DMS53 treated with DMSO at 0.1 percent for 48 hours (cell line): Measurements from ENCODE around the gene TSPAN15.
A peak's percentile ranks its signal among the peaks of the same experiment; 100 is the strongest.

ENCODE experiments used
- DNase-seq: peaks from one replicate; lab custom pipeline; 2025; ENCODE audit not compliant: unreplicated experiment; lab: John Stamatoyannopoulos, UW

Gene TSPAN15

GRCh38 chr10:69499726-69500689, 48.7 kb downstream of the TSPAN15 start:
- DNase-seq, result no peak

- DNase-seq, result no peak
These were observed 49.7 kb downstream of the TSPAN15 start for GRCh38 chr10:69500864-69501468.

DNA sequence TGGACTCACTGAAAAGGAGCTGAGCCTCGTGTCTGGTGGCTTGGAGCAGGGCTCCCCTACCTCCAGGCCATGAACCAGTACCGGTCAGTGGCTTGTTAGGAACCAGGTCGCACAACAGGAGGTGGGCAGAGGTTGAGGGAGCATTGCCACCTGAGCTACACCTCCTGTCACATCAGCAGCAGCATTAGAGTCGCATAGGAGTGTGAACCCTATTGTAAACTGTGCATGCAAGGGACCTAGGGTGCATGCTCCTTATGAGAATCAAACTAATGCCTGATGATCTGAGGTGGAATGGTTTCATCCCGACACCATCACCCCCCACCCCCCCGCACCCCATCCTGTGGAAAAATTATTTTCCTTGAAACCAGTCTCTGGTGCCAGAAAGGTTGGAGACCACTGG, 50.4 kb downstream of the TSPAN15 start:
- DNase-seq, result no peak

DNA sequence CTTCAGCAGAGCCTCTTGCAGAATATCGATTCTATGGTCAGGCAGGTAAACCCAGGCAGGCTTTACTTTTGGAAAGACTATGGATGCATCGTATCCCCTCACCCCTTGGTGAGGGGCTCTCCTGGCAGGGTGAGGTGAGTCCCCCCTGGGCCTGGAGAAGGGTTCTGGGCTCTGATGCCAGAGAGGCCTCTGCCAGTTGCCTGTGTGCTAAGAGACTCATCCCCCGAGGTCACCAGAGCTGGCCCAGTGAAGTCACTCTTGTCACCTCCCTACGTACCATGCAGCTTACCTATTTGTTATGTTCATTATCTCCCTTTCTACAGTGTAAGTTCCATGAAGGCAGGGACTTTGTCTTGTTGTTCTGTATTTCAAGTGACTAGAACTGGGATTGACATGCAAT, 51.3 kb downstream of the TSPAN15 start:
- DNase-seq, result no peak

- DNase-seq, result no peak
These were observed 52.0 kb downstream of the TSPAN15 start for GRCh38 chr10:69503001-69503895.

GRCh38 chr10:69503896-69504265, 52.6 kb downstream of the TSPAN15 start:
- no peak for DNase-seq

DNA sequence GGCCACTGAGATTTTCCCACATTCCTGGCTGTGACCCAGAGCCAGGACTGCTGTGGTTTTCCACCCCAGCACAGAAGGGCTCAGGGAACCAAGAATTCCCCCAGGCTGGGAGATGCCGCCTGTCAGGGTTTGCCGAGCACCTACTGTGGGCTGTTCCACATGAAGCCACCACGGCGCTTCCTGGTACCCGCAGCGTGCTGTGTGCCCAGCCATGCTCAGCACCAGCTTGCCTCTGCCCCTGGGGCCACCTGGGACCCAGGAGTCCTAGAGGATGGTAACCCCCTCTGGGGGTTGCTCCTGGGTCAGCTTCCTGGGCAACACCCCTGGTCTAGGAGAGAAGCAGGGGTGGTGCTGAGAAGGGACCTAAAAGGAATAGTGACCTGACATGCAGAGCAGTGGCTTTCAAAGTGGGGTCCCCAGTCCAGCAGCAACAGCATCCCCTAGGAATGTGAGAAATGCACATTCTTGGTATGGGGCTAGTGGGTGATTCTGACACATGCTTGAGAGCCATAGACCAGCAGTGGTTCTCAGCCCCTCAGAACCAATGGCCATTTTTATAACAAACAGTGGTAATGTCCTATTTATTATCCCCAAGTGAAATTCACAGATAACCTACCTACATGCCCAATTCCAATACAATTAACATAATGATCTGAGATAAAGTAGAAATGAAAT, 53.4 kb downstream of the TSPAN15 start:
- DNase-seq, result no peak

DNA sequence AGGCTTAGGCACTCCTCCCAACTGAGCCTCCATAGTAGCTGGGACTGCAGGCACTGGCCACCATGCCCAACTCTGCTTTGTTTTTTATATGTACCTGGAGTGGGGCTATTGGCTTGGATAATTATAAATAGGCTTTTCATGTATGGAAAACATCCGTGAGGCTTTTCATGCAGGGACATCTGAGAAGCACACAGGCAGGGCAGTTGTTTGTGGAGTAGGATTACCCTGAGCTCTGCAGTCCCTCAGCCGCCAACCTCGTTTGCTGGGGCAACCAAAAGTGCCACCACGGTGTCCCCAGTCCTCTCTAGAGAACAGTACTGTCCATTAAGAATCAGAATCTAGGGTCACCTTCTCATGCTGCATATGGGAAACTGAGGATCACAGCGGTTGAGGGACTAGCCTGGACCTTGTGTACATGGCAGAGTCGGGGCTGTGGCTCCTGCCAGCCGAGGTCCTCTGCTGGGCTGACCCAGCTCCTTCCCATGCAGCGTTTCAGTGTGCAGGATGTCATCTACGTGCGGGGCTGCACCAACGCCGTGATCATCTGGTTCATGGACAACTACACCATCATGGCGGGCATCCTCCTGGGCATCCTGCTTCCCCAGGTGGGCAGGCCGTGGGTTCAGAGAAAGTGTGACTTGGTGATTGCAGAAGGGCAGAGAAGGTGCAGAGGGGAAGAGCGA, 54.5 kb downstream of the TSPAN15 start:
- no peak for DNase-seq

- DNase-seq, result no peak
These were observed 55.2 kb downstream of the TSPAN15 start for GRCh38 chr10:69506487-69506833.

DNA sequence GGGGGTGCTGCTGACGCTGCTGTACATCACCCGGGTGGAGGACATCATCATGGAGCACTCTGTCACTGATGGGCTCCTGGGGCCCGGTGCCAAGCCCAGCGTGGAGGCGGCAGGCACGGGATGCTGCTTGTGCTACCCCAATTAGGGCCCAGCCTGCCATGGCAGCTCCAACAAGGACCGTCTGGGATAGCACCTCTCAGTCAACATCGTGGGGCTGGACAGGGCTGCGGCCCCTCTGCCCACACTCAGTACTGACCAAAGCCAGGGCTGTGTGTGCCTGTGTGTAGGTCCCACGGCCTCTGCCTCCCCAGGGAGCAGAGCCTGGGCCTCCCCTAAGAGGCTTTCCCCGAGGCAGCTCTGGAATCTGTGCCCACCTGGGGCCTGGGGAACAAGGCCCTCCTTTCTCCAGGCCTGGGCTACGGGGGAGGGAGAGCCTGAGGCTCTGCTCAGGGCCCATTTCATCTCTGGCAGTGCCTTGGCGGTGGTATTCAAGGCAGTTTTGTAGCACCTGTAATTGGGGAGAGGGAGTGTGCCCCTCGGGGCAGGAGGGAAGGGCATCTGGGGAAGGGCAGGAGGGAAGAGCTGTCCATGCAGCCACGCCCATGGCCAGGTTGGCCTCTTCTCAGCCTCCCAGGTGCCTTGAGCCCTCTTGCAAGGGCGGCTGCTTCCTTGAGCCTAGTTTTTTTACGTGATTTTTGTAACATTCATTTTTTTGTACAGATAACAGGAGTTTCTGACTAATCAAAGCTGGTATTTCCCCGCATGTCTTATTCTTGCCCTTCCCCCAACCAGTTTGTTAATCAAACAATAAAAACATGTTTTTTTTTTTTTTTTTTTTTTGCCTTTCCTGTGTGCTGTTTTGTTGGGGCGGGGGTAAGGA, 55.8 kb downstream of the TSPAN15 start:
- DNase-seq, result no peak

- DNase-seq, result no peak
These were observed 57.6 kb downstream of the TSPAN15 start for GRCh38 chr10:69508738-69509340.

- DNase-seq, result no peak
These were observed 61.6 kb downstream of the TSPAN15 start for GRCh38 chr10:69512901-69513300.

- DNase-seq, result no peak
These were observed 62.4 kb downstream of the TSPAN15 start for GRCh38 chr10:69513617-69514016.

DNA sequence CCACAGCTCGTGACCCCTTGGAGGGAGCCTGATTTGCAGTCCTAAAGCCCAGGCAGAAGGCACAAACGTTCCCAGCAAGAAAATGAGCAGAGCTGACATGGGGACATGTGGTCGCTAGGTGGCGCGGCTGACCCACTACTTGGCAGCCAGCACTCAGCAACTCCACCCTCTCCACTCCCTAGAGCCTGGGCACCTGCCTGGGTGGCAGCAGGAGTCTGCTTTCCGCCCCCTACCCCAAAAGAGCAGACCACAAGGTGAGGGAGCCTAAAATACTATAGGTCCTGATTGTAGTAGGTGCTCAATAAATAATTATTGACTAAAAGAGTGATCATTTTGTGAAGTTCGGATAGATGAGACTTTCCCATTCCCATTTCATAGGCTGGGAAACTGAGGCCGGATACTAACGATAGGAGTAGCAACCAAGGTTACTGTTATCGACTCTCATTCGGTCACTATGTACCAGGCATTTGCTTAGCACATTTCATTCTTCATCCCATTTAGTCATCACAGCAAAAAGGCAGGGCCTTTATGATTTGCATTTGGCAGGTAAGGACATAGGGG, 64.5 kb downstream of the TSPAN15 start:
- peak; percentile 65 for DNase-seq

- peak; percentile 26 for DNase-seq
These were observed 65.1 kb downstream of the TSPAN15 start for GRCh38 chr10:69516316-69516715.

- DNase-seq, result no peak
These were observed 65.5 kb downstream of the TSPAN15 start for GRCh38 chr10:69516796-69517195.

DNA sequence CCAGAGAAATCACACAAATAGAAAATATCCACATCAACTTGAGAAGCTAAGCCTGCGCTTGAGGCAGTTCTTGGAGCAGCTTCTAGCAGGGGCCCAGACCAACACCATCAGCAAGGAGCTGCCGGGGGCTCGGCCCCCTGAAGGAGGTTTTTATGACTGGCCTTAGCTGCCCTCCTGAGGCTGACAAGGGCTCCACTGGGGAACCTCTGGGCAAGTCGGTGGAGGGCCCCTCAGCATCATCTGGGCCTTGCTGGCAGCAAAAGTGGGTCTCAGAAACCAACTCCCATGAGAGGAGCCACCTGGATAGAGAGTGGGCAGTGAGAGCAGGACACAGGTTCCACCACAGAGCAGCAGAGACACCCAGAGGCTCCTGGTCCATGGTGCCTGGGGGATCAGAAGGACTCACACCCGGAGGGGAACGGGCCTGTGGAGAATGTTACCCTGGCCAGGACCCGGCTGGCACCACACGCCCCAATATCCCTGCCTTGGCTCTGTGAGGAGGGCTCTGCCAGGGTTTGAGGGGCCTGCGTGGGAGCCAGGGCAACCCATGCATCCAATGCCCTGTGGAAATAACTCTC, 66.1 kb downstream of the TSPAN15 start:
- DNase-seq, result no peak

DNA sequence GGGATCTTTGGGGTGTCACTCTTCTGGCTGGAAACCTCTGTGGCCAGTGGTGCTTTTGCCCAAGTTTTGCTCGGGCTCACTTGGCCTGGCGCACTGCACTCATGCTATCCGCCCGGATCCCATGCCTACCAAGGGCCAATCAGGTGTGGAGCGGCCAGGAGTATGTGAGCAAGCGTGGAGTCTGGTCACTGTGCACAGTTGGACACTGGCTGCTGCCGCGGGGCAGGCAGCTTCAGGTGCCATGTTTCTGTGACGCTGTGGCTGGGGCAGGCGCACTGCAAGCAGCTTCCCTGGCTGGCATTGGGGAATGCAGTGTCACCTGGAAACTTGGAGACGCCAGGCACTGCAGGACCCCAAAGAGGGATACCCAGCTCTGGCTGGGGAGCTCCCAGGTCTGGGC, 76.7 kb downstream of the TSPAN15 start:
- no peak for DNase-seq
